K562 (cell line): ENCODE measurements around the gene GSTO2. TPM values are rescaled to one million over a fixed set of nuclear protein-coding genes. Genes with fewer than 3 reads are reported as not detected.

ENCODE experiments used
- ARID2 ChIP-seq: fragments of 450-650 bp; IDR thresholded peaks from 2 replicates; pipeline ENCODE4 v1.6.1; 2017; ENCODE audit warnings: antibody characterized with exemption, mild to moderate bottlenecking
- ATF1 ChIP-seq, 2 experiments: fragments of 450-650 bp in 1 of 2; IDR thresholded peaks; 2 replicates each; pipeline ENCODE4 v1.6.1; 2016; ENCODE audit warnings: missing compliant biosample characterization in 1 of 2, missing genetic modification characterization in 1 of 2
- C11orf30 ChIP-seq: fragments of 450-650 bp; IDR thresholded peaks from 2 replicates; pipeline ENCODE4 v1.6.1; 2016; ENCODE audit warnings: low read depth, mild to moderate bottlenecking
- ETV1 ChIP-seq: fragments of 450-650 bp; conservative IDR thresholded peaks from 2 replicates; pipeline ENCODE4 v1.6.1; 2016; ENCODE audit warnings: missing genetic modification characterization, control low read depth, low read depth, missing compliant biosample characterization
- FOXA1 ChIP-seq: fragments of 450-650 bp; IDR thresholded peaks from 2 replicates; pipeline ENCODE4 v1.6.1; 2016; ENCODE audit warnings: mild to moderate bottlenecking, borderline replicate concordance
- GABPA ChIP-seq: fragments of 200-800 bp; sonication (Bioruptor generic); conservative IDR thresholded peaks from 2 replicates; pipeline ENCODE4 v1.6.1; 2016; ENCODE audit warnings: low read depth, missing genetic modification characterization, missing compliant biosample characterization
- KDM4B ChIP-seq, 2 experiments: fragments of 450-650 bp in 1 of 2; sonication (generic) in 1 of 2; IDR thresholded peaks; 2 replicates each; pipeline ENCODE4 v1.6.1; 2016 to 2017; ENCODE audit warnings: borderline replicate concordance in 2 of 2, antibody characterized with exemption in 1 of 2, low read depth in 1 of 2, mild to moderate bottlenecking in 1 of 2
- KLF16 ChIP-seq: IDR thresholded peaks from 2 replicates; pipeline ENCODE4 v1.6.1; 2016; ENCODE audit warnings: antibody characterized with exemption
- LCOR ChIP-seq: sonication (generic); formaldehyde crosslinking; IDR thresholded peaks from 2 replicates; pipeline ENCODE4 v1.8.0; 2022; ENCODE audit warnings: mild to moderate bottlenecking, missing genetic modification reagents
- NRF1 ChIP-seq, 2 experiments: fragments of 450-650 bp; IDR thresholded peaks in 1 of 2; conservative IDR thresholded peaks in 1 of 2; 2 replicates each; pipeline ENCODE4 v1.6.1; 2014; ENCODE audit warnings: mild to moderate bottlenecking in 2 of 2
- POLR2A ChIP-seq: fragments of 450-650 bp; conservative IDR thresholded peaks from 2 replicates; pipeline ENCODE4 v1.6.1; 2016
- POLR2B ChIP-seq: fragments of 450-650 bp; IDR thresholded peaks from 2 replicates; pipeline ENCODE4 v1.6.1; 2018; ENCODE audit warnings: low read depth; ENCODE audit not compliant: partially characterized antibody
- SMARCA4 ChIP-seq: fragments of 450-650 bp; IDR thresholded peaks from 2 replicates; pipeline ENCODE4 v1.6.1; 2016
- polyA plus RNA-seq, 8 experiments: library from polyadenylated mRNA; depleted of rRNA in 4 of 8; stranded (reverse) in 5 of 8; unstranded in 3 of 8; fragments of >200 nt; fragmentation: Nextera tagmentation in 2 of 8; fragmentation: Illumina TruSeq in 1 of 8; extraction: Ambion mirVana in 2 of 8; extraction: Trizol in 1 of 8; gene quantifications; 2 replicates each; pipeline versions ENCODE4 v1.2.1 to v1.2.3, GENCODE V29; 2011 to 2014; ENCODE audit warnings: inconsistent platforms in 1 of 8, missing spikeins in 1 of 8
- total RNA-seq, 7 experiments: library from RNA; depleted of rRNA in 6 of 7; stranded (reverse); fragments of >200 nt in 6 of 7; fragmentation: Illumina TruSeq in 2 of 7; extraction: Trizol in 2 of 7; gene quantifications; 2 replicates each; pipeline versions ENCODE4 v1.2.1 to v1.2.3, GENCODE V29; 2011 to 2021; ENCODE audit warnings: low replicate concordance in 1 of 7
- TF ChIP-seq, protein P1 (sequence below): sonication (generic); formaldehyde crosslinking; IDR thresholded peaks from 2 replicates; pipeline ENCODE4 v1.8.0; 2022; ENCODE audit warnings: mild to moderate bottlenecking, low read depth, missing genetic modification reagents
- TF ChIP-seq, protein P2 (sequence below), 2 experiments: IDR thresholded peaks; 2 replicates each; pipeline ENCODE4 v1.6.1; 2012; ENCODE audit warnings: improper control_type of control experiment in 2 of 2, low read depth in 2 of 2, low read length in 2 of 2, borderline replicate concordance in 1 of 2
- TF ChIP-seq, protein P3 (sequence below): fragments of 450-650 bp; formaldehyde crosslinking; IDR thresholded peaks from 2 replicates; pipeline ENCODE4 v1.4.0; 2022; ENCODE audit warnings: missing genetic modification characterization
- TF ChIP-seq, protein P4 (sequence below), 2 experiments: IDR thresholded peaks; 2 replicates each; pipeline ENCODE4 v1.6.1; 2011; ENCODE audit warnings: borderline replicate concordance in 1 of 2, control low read depth in 1 of 2, low read depth in 1 of 2, low read length in 1 of 2, mild to moderate bottlenecking in 1 of 2, mixed read lengths in 1 of 2, moderate library complexity in 1 of 2; ENCODE audit not compliant: insufficient read depth in 1 of 2, insufficient read length in 1 of 2, poor library complexity in 1 of 2, severe bottlenecking in 1 of 2; ENCODE audit errors: extremely low read depth in 1 of 2
- TF ChIP-seq, protein P5 (sequence below): fragments of 450-650 bp; IDR thresholded peaks from 2 replicates; pipeline ENCODE4 v1.6.1; 2016

GSTO2 gene
- total and polyA plus RNA-seq, 9 of the 15 experiments (the other 6 are each of a cell fraction or from before 2014, with no cell fraction given) = 0.18 to 1.8 (median 0.90) TPM

DNA sequence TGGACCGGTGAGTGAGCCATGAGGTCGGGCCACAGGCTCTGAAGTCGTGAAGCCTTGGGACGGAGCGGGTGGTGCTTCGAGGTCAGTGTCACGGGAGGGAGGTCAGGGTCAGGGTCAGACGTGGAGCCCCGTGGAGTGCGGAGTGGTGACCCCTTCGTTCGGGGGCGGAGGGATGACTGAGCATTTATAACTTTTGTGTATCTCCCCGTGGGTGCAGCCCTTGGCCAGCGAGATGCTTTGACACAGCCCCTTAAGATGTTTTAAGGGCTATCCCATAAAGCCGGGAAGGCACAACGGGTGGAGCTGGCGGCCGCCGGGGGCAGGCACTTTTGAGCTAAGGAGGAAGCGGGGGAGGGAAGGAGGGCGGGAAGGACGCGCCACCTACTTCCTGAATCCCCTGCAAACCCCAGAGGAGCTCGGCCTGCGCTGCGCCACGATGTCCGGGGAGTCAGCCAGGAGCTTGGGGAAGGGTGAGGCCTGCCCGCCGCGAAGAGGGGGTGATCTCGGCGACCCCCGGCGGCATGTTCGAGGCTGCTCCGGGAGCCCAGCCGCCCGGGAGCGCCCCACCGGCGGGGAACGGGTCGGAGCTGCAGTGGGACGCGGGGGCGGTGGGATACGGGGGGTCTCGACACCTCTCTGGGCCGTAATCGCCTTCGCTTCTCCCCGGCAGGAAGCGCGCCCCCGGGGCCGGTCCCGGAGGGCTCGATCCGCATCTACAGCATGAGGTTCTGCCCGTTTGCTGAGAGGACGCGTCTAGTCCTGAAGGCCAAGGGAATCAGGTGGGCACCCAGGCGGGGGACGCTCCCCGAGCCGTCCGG lies 14.3 kb upstream of the GSTO2 start, which contains the start of gene GSTO1 (continued):
- TF ChIP-seq, protein P1, sequence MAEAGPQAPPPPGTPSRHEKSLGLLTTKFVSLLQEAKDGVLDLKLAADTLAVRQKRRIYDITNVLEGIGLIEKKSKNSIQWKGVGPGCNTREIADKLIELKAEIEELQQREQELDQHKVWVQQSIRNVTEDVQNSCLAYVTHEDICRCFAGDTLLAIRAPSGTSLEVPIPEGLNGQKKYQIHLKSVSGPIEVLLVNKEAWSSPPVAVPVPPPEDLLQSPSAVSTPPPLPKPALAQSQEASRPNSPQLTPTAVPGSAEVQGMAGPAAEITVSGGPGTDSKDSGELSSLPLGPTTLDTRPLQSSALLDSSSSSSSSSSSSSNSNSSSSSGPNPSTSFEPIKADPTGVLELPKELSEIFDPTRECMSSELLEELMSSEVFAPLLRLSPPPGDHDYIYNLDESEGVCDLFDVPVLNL = 0 out of 2 replicates have a peak, but pooled peaks have one; percentile 44
- TF ChIP-seq ETV1 (tag) = 0 out of 2 replicates have a peak, but pooled peaks have one; percentile 38
- no peak for TF ChIP-seq ARID2
- TF ChIP-seq C11orf30 = peak; percentile 41; the same call in 1 of the 2 replicates
- TF ChIP-seq, protein P2, sequence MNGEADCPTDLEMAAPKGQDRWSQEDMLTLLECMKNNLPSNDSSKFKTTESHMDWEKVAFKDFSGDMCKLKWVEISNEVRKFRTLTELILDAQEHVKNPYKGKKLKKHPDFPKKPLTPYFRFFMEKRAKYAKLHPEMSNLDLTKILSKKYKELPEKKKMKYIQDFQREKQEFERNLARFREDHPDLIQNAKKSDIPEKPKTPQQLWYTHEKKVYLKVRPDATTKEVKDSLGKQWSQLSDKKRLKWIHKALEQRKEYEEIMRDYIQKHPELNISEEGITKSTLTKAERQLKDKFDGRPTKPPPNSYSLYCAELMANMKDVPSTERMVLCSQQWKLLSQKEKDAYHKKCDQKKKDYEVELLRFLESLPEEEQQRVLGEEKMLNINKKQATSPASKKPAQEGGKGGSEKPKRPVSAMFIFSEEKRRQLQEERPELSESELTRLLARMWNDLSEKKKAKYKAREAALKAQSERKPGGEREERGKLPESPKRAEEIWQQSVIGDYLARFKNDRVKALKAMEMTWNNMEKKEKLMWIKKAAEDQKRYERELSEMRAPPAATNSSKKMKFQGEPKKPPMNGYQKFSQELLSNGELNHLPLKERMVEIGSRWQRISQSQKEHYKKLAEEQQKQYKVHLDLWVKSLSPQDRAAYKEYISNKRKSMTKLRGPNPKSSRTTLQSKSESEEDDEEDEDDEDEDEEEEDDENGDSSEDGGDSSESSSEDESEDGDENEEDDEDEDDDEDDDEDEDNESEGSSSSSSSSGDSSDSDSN (IDR thresholded peaks at IDR 0.05; ENCODE audit: borderline replicate concordance in 1 of 2, low read depth in 2 of 2, low read length in 2 of 2) = peak in 1 of 2 experiments; percentile 68; a peak in 1 of 4 replicates
- peak; percentile 18; the same call in 1 of the 2 replicates for TF ChIP-seq KLF16
- TF ChIP-seq KDM4B (IDR thresholded peaks at IDR 0.05; ENCODE audit: borderline replicate concordance in 2 of 2, low read depth in 1 of 2) = 0 out of 4 replicates have a peak, but pooled peaks of 1 of the 2 experiments have one; percentile 34
- 0 out of 2 replicates have a peak, but pooled peaks have one; percentile 30 for TF ChIP-seq SMARCA4
- no peak for TF ChIP-seq FOXA1
- TF ChIP-seq NRF1 (conservative IDR thresholded peaks at IDR 0.05 in 1 of 2, IDR thresholded peaks at IDR 0.05 in 1 of 2) = peak; percentile 60 to 66; a peak in 3 of 4 replicates
- peak; percentile 85 for TF ChIP-seq POLR2A
- TF ChIP-seq, protein P3, sequence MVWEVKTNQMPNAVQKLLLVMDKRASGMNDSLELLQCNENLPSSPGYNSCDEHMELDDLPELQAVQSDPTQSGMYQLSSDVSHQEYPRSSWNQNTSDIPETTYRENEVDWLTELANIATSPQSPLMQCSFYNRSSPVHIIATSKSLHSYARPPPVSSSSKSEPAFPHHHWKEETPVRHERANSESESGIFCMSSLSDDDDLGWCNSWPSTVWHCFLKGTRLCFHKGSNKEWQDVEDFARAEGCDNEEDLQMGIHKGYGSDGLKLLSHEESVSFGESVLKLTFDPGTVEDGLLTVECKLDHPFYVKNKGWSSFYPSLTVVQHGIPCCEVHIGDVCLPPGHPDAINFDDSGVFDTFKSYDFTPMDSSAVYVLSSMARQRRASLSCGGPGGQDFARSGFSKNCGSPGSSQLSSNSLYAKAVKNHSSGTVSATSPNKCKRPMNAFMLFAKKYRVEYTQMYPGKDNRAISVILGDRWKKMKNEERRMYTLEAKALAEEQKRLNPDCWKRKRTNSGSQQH (CRISPR knock-in tag) = no peak
- peak; percentile 70 for TF ChIP-seq GABPA
- 0 out of 2 replicates have a peak, but pooled peaks have one; percentile 46 for TF ChIP-seq LCOR
- peak; percentile 71 for TF ChIP-seq POLR2B
- no peak for TF ChIP-seq ATF1 (CRISPR knock-in tag; IDR thresholded peaks at IDR 0.05)
- peak; percentile 49; the same call in 1 of the 2 replicates for TF ChIP-seq ATF1 (tag; IDR thresholded peaks at IDR 0.05)
- TF ChIP-seq, protein P4, sequence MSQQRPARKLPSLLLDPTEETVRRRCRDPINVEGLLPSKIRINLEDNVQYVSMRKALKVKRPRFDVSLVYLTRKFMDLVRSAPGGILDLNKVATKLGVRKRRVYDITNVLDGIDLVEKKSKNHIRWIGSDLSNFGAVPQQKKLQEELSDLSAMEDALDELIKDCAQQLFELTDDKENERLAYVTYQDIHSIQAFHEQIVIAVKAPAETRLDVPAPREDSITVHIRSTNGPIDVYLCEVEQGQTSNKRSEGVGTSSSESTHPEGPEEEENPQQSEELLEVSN (IDR thresholded peaks at IDR 0.05; ENCODE audit: borderline replicate concordance in 1 of 2, extremely low read depth in 1 of 2, insufficient read depth in 1 of 2, insufficient read length in 1 of 2, low read depth in 1 of 2, low read length in 1 of 2, poor library complexity in 1 of 2, severe bottlenecking in 1 of 2) = peak; percentile 58 to 63
- TF ChIP-seq, protein P5, sequence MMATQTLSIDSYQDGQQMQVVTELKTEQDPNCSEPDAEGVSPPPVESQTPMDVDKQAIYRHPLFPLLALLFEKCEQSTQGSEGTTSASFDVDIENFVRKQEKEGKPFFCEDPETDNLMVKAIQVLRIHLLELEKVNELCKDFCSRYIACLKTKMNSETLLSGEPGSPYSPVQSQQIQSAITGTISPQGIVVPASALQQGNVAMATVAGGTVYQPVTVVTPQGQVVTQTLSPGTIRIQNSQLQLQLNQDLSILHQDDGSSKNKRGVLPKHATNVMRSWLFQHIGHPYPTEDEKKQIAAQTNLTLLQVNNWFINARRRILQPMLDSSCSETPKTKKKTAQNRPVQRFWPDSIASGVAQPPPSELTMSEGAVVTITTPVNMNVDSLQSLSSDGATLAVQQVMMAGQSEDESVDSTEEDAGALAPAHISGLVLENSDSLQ = no peak
